ENCODE measurements around the gene EFHC1. TPM values are rescaled to one million over a fixed set of nuclear protein-coding genes. Genes with fewer than 3 reads are reported as not detected.

EFHC1 gene
- total RNA-seq, 2 donors from 2014 or later, result 3.4 to 4.1 TPM

GRCh38 chr6:52388790-52389189, 31.4 kb upstream of the EFHC1 start:
- H3K4me1 ChIP-seq, result peaks cover 4 to 20% of the 10 kb centered on the region in 2 donors
- DNase-seq (ENCODE audit: low spot score), result no peak
- H3K27ac ChIP-seq, result no peak overlapping the region
- no peak for TF ChIP-seq CTCF (IDR thresholded peaks at IDR 0.05)
- H3K27me3 ChIP-seq, result no peaks in the 10 kb centered on the region
- no peaks in the 10 kb centered on the region for H3K36me3 ChIP-seq
- H3K4me3 ChIP-seq, result no peak overlapping the region
- H3K9me3 ChIP-seq, result no peaks in the 10 kb centered on the region

- Histone ChIP-seq H3K4me1 (peaks cover 4 to 20% of the 10 kb centered on the region in 2 donors), H3K27me3 (no peaks in the 10 kb centered on the region), H3K4me3 (no peak overlapping the region), H3K27ac (peak overlapping the region in 1 of 2 donors; percentile 51), H3K9me3 (no peaks in the 10 kb centered on the region), H3K36me3 (no peaks in the 10 kb centered on the region)
- no peak for DNase-seq (ENCODE audit: low spot score)
- TF ChIP-seq CTCF (IDR thresholded peaks at IDR 0.05), result no peak
These were observed 30.9 kb upstream of the EFHC1 start for GRCh38 chr6:52389264-52389625.

GRCh38 chr6:52389626-52390360, 30.3 kb upstream of the EFHC1 start:
- Histone ChIP-seq H3K9me3 (no peaks in the 10 kb centered on the region), H3K4me3 (no peak overlapping the region), H3K27me3 (no peaks in the 10 kb centered on the region), H3K27ac (peak overlapping the region in 1 of 2 donors; percentile 51), H3K4me1 (peaks cover 4 to 20% of the 10 kb centered on the region in 2 donors), H3K36me3 (no peaks in the 10 kb centered on the region)
- no peak for TF ChIP-seq CTCF (IDR thresholded peaks at IDR 0.05)
- DNase-seq (ENCODE audit: low spot score), result peak; percentile 59

GRCh38 chr6:52390361-52390727, 29.8 kb upstream of the EFHC1 start:
- TF ChIP-seq CTCF (IDR thresholded peaks at IDR 0.05), result no peak
- peak overlapping the region in 1 of 2 donors; percentile 51 for H3K27ac ChIP-seq

GRCh38 chr6:52391599-52391998, 28.5 kb upstream of the EFHC1 start:
- no peak for TF ChIP-seq CTCF (IDR thresholded peaks at IDR 0.05)
- no peak for DNase-seq (ENCODE audit: low spot score)
- H3K4me1 ChIP-seq, result peaks cover 4 to 20% of the 10 kb centered on the region in 2 donors
- H3K4me3 ChIP-seq, result no peak overlapping the region
- no peaks in the 10 kb centered on the region for H3K27me3 ChIP-seq
- H3K36me3 ChIP-seq, result no peaks in the 10 kb centered on the region
- no peaks in the 10 kb centered on the region for H3K9me3 ChIP-seq
- H3K27ac ChIP-seq, result no peak overlapping the region

More at GRCh38 chr6:52390361-52390727, 29.8 kb upstream of the EFHC1 start:
- Histone ChIP-seq H3K36me3 (no peaks in the 10 kb centered on the region), H3K4me3 (no peak overlapping the region), H3K4me1 (peaks cover 4 to 20% of the 10 kb centered on the region in 2 donors), H3K9me3 (no peaks in the 10 kb centered on the region), H3K27me3 (no peaks in the 10 kb centered on the region)
- no peak for DNase-seq (ENCODE audit: low spot score)

- Histone ChIP-seq H3K27me3 (no peaks in the 10 kb centered on the region), H3K27ac (no peak overlapping the region), H3K4me1 (peaks cover 4 to 20% of the 10 kb centered on the region in 2 donors), H3K36me3 (no peaks in the 10 kb centered on the region), H3K4me3 (no peak overlapping the region), H3K9me3 (no peaks in the 10 kb centered on the region)
- DNase-seq (ENCODE audit: low spot score), result no peak
- TF ChIP-seq CTCF (IDR thresholded peaks at IDR 0.05), result no peak
These were observed 27.2 kb upstream of the EFHC1 start for GRCh38 chr6:52392944-52393343.

Measured in right atrium auricular region (tissue), 2 donors.